D721Med (cell line): ENCODE data around the gene SRPK2.

Source experiments
- DNase-seq: peaks from one replicate; pipeline ENCODE4 v3.0.0; 2011; ENCODE audit warnings: low spot score; ENCODE audit not compliant: insufficient read length
- FAIRE-seq: peaks from 2 replicates; lab custom pipeline; 2011; peaks lifted over from hg19 to GRCh38; lab: Jason Lieb, UNC
- TF ChIP-seq, protein P1 (sequence below): IDR thresholded peaks from 2 replicates; pipeline ENCODE4 v1.5.1; 2012; ENCODE audit warnings: mild to moderate bottlenecking, control low read depth; ENCODE audit not compliant: insufficient read depth; ENCODE audit errors: missing control alignments

The SRPK2 gene

GRCh38 chr7:105408791-105409410 lies 20.2 kb upstream of the SRPK2 start:
- FAIRE-seq, result no peak
- TF ChIP-seq, protein P1, sequence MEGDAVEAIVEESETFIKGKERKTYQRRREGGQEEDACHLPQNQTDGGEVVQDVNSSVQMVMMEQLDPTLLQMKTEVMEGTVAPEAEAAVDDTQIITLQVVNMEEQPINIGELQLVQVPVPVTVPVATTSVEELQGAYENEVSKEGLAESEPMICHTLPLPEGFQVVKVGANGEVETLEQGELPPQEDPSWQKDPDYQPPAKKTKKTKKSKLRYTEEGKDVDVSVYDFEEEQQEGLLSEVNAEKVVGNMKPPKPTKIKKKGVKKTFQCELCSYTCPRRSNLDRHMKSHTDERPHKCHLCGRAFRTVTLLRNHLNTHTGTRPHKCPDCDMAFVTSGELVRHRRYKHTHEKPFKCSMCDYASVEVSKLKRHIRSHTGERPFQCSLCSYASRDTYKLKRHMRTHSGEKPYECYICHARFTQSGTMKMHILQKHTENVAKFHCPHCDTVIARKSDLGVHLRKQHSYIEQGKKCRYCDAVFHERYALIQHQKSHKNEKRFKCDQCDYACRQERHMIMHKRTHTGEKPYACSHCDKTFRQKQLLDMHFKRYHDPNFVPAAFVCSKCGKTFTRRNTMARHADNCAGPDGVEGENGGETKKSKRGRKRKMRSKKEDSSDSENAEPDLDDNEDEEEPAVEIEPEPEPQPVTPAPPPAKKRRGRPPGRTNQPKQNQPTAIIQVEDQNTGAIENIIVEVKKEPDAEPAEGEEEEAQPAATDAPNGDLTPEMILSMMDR, result no peak
- DNase-seq, result no peak

- TF ChIP-seq, protein P1, result no peak
- no peak for DNase-seq
Observed at GRCh38 chr7:105403128-105403527, 14.4 kb upstream of the SRPK2 start.

DNA sequence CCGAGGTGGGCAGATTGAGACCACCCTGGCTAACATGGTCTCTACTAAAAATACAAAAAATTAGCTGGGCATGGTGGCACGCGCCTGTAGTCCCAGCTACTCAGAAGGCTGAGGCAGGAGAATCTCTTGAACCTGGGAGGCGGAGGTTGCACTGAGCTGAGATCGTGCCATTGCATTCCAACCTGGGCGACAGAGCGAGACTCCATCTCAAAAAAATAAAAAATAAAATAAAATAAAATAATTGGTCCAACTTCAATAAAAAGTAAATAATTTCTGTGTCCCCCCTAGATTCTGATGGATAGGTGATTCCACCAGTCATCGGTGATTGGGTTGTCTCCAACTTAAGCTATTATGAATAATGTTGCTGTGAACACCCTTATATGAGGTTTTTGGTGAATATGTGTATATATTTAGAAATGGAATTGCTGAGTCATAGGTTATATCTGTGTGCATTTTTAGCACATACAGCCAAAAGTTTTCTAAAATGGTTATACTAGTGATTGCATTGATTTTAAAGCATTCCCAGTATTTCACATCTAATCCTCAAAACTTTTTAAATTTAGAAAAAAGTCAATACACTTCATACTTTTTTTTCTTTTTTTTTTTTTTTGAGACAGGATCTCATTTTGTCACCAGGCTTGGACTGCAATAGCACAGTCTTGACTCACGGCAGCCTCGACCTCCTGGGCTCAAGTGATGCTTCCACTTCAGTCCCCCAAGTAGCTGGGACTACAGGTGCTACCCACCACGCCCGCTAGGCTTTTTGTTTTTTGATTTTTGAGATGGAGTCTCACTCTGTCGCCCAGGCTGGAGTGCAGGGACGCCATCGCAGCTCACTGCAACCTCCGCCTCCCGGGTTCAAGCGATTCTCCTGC lies 13.7 kb upstream of the SRPK2 start:
- no peak for DNase-seq
- FAIRE-seq, result no peak
- TF ChIP-seq, protein P1, result no peak

More at GRCh38 chr7:105403128-105403527, 14.4 kb upstream of the SRPK2 start:
- no peak for FAIRE-seq

GRCh38 chr7:105399043-105399725 lies 10.5 kb upstream of the SRPK2 start:
- no peak for FAIRE-seq
- no peak for DNase-seq
- TF ChIP-seq, protein P1, result peak; percentile 46

DNA sequence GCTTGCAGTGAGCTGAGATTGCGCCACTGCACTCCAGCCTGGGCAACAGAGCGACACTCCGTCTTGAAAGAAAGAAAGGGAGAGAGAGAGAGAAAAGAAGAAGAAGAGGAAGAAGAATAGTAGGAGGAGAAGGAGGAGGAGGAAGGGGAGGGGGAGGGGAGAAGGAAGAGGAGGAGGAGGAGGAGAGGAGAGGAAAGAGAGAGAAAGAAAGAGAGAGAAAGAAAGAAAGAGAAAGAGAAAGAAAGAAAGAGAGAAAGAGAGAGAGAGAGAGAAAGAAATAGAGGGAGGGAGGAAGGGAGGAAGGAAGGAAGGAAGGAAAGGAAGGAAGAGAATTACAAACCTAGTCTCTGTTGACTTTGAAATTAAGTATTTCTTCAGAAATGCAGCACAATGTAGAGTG lies 7.8 kb upstream of the SRPK2 start:
- no peak for DNase-seq
- no peak for FAIRE-seq
- TF ChIP-seq, protein P1, result no peak

DNA sequence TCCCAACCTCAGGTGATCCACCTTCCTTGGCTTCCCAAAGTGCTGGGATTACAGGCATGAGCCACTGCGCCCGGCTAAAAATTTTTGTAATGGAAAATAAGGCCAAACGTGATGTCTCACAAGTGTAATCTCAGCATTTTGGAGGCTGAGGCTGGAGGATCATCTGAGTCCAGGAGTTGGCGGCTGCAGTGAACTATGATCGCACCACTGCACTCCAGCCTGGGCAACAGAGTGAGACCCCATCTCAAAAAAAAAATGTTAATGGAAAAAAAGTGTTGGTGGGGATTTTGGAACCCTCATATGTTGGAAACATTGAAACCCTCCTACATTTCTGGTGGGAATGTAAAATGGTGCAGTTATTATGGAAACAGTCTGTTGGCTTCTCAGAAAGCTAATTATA lies 2.7 kb upstream of the SRPK2 start:
- TF ChIP-seq, protein P1, result no peak
- no peak for DNase-seq
- no peak for FAIRE-seq

- DNase-seq (no peak), FAIRE-seq (no peak)
- TF ChIP-seq, protein P1, result no peak
Observed at GRCh38 chr7:105389889-105390288, 1.2 kb upstream of the SRPK2 start.
